PFSK-1 (cell line): Measurements from ENCODE around the gene GABRR2.

Source experiments
- POLR2AphosphoS5 ChIP-seq: IDR thresholded peaks from 2 replicates; pipeline ENCODE4 v1.6.1; 2012; ENCODE audit warnings: low read depth, mild to moderate bottlenecking, control low read depth, low read length, moderate library complexity
- TF ChIP-seq, protein P1 (sequence below), 2 experiments: IDR thresholded peaks; 2 replicates each; pipeline versions ENCODE4 v1.6.1 to v1.8.0; 2011 to 2012; ENCODE audit warnings: low read depth in 2 of 2, low read length in 2 of 2, control low read depth in 1 of 2, inconsistent platforms in 1 of 2, mild to moderate bottlenecking in 1 of 2, moderate library complexity in 1 of 2; ENCODE audit not compliant: insufficient read depth in 1 of 2

DNA sequence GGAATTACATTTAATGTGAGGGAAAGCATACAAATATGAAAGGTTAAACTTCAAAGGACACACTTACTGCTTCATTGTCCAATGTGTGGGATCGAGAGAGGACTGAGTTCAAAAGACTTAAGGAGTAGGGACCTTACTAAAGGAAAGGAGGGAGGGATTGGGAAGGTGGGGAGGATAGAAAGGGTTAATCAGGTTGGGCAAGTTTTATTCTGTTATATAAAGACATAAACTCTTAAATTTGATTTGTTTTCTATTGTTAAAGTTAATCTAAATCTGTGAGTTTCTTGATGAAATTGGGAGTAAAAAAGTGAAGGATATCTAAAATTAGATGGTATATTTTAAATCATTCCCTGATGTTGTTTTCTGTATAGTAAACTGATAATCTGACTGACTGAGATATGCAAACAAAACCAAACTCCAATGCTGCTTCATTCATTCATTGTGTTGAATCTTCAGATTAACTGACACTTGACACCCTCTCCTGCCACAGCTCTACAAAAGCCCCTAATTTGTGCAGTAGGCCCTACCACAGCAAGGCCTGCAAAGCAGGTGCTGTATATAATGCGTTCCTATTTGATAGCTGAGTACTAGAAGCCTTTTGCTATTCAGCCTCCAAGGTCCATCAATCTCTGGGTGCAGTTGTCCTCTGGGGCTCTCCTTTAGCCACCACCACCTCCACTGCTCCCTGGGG lies 38.7 kb upstream of the GABRR2 start:
- TF ChIP-seq, protein P1, sequence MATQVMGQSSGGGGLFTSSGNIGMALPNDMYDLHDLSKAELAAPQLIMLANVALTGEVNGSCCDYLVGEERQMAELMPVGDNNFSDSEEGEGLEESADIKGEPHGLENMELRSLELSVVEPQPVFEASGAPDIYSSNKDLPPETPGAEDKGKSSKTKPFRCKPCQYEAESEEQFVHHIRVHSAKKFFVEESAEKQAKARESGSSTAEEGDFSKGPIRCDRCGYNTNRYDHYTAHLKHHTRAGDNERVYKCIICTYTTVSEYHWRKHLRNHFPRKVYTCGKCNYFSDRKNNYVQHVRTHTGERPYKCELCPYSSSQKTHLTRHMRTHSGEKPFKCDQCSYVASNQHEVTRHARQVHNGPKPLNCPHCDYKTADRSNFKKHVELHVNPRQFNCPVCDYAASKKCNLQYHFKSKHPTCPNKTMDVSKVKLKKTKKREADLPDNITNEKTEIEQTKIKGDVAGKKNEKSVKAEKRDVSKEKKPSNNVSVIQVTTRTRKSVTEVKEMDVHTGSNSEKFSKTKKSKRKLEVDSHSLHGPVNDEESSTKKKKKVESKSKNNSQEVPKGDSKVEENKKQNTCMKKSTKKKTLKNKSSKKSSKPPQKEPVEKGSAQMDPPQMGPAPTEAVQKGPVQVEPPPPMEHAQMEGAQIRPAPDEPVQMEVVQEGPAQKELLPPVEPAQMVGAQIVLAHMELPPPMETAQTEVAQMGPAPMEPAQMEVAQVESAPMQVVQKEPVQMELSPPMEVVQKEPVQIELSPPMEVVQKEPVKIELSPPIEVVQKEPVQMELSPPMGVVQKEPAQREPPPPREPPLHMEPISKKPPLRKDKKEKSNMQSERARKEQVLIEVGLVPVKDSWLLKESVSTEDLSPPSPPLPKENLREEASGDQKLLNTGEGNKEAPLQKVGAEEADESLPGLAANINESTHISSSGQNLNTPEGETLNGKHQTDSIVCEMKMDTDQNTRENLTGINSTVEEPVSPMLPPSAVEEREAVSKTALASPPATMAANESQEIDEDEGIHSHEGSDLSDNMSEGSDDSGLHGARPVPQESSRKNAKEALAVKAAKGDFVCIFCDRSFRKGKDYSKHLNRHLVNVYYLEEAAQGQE (IDR thresholded peaks at IDR 0.05; ENCODE audit: insufficient read depth in 1 of 2, low read depth in 2 of 2, low read length in 2 of 2), result no peak
- TF ChIP-seq POLR2AphosphoS5, result no peak
